K562 (cell line): ENCODE measurements around the gene IL34. TPM values are rescaled to one million over a fixed set of nuclear protein-coding genes. Genes with fewer than 3 reads are reported as not detected.

Source experiments
- BRD9 ChIP-seq: fragments of 450-650 bp; IDR thresholded peaks from 2 replicates; pipeline ENCODE4 v1.6.1; 2018; ENCODE audit warnings: low read depth; ENCODE audit not compliant: partially characterized antibody
- FOXP1 ChIP-seq: sonication (generic); formaldehyde crosslinking; IDR thresholded peaks from 2 replicates; pipeline ENCODE4 v1.8.0; 2022; ENCODE audit warnings: mild to moderate bottlenecking, missing genetic modification reagents
- ILF3 ChIP-seq: fragments of 450-650 bp; IDR thresholded peaks from 2 replicates; pipeline ENCODE4 v1.6.1; 2018; ENCODE audit warnings: antibody characterized with exemption, mild to moderate bottlenecking, moderate library complexity, borderline replicate concordance
- LEF1 ChIP-seq: fragments of 450-650 bp; IDR thresholded peaks from 2 replicates; pipeline ENCODE4 v1.6.1; 2016; ENCODE audit warnings: mild to moderate bottlenecking
- MAFF ChIP-seq: IDR thresholded peaks from 2 replicates; pipeline ENCODE4 v1.6.1; 2012; ENCODE audit warnings: low read length, improper control_type of control experiment
- NEUROD1 ChIP-seq: fragments of 150-350 bp; IDR thresholded peaks from 2 replicates; pipeline ENCODE4 v1.6.1; 2014; ENCODE audit warnings: borderline replicate concordance, low read length, low read depth; ENCODE audit not compliant: partially characterized antibody
- NONO ChIP-seq, 2 experiments: fragments of 200-400 bp in 1 of 2; fragments of 450-650 bp in 1 of 2; formaldehyde crosslinking in 1 of 2; IDR thresholded peaks; 2 replicates each; pipeline ENCODE4 v1.6.1; 2017; ENCODE audit warnings: low read depth in 2 of 2, mild to moderate bottlenecking in 2 of 2, moderate library complexity in 2 of 2, low read length in 1 of 2
- POLR2H ChIP-seq: IDR thresholded peaks from 2 replicates; pipeline ENCODE4 v1.6.1; 2016; ENCODE audit warnings: missing genetic modification characterization, low read depth, mild to moderate bottlenecking, control low read depth, missing compliant biosample characterization, moderate library complexity
- PRDM10 ChIP-seq: fragments of 450-650 bp; IDR thresholded peaks from 2 replicates; pipeline ENCODE4 v1.6.1; 2018; ENCODE audit not compliant: partially characterized antibody
- RBM17 ChIP-seq: fragments of 200-400 bp; formaldehyde crosslinking; IDR thresholded peaks from 2 replicates; pipeline ENCODE4 v1.6.1; 2017; ENCODE audit warnings: low read depth, mild to moderate bottlenecking, low read length, borderline replicate concordance
- RNF2 ChIP-seq: sonication (generic); IDR thresholded peaks from 2 replicates; pipeline ENCODE4 v1.6.1; 2016
- USF1 ChIP-seq: sonication (generic); formaldehyde crosslinking; IDR thresholded peaks from 2 replicates; pipeline ENCODE4 v1.9.0; 2022; ENCODE audit warnings: mild to moderate bottlenecking, missing genetic modification reagents
- WHSC1 ChIP-seq: IDR thresholded peaks from one replicate; pipeline ENCODE4 v1.6.1; 2012; ENCODE audit warnings: low read length, control low read depth, inconsistent platforms
- YY1 ChIP-seq, 3 experiments: IDR thresholded peaks; 2 replicates each; pipeline ENCODE4 v1.6.1; 2011; ENCODE audit warnings: low read length in 2 of 3, mild to moderate bottlenecking in 2 of 3, moderate library complexity in 2 of 3, borderline replicate concordance in 1 of 3, control low read depth in 1 of 3, low read depth in 1 of 3; ENCODE audit not compliant: insufficient read depth in 3 of 3, insufficient replicate concordance in 2 of 3, control insufficient read depth in 1 of 3, insufficient read length in 1 of 3; ENCODE audit errors: extremely low read depth in 1 of 3
- ZKSCAN1 ChIP-seq: fragments of 150-350 bp; IDR thresholded peaks from 2 replicates; pipeline ENCODE4 v1.6.1; 2016; ENCODE audit warnings: low read depth, low read length
- ZNF431 ChIP-seq: sonication (generic); formaldehyde crosslinking; IDR thresholded peaks from 2 replicates; pipeline ENCODE4 v1.8.0; 2022; ENCODE audit warnings: mild to moderate bottlenecking, missing genetic modification reagents
- ZNF445 ChIP-seq: fragments of 250-450 bp; sonication (Bioruptor Pico); IDR thresholded peaks from 2 replicates; pipeline ENCODE4 v1.4.0; 2020; ENCODE audit warnings: low read depth, mild to moderate bottlenecking, moderate library complexity
- ZNF780A ChIP-seq: fragments of 250-450 bp; sonication (Bioruptor Pico); IDR thresholded peaks from 2 replicates; pipeline ENCODE4 v1.5.0; 2021; ENCODE audit warnings: mild to moderate bottlenecking
- ZNF830 ChIP-seq: fragments of 250-450 bp; sonication (Bioruptor Pico); IDR thresholded peaks from 2 replicates; pipeline ENCODE4 v1.5.0; 2021; ENCODE audit warnings: mild to moderate bottlenecking
- polyA plus RNA-seq, 8 experiments: library from polyadenylated mRNA; depleted of rRNA in 4 of 8; stranded (reverse) in 5 of 8; unstranded in 3 of 8; fragments of >200 nt; fragmentation: Nextera tagmentation in 2 of 8; fragmentation: Illumina TruSeq in 1 of 8; extraction: Ambion mirVana in 2 of 8; extraction: Trizol in 1 of 8; gene quantifications; 2 replicates each; pipeline versions ENCODE4 v1.2.1 to v1.2.3, GENCODE V29; 2011 to 2014; ENCODE audit warnings: inconsistent platforms in 1 of 8, missing spikeins in 1 of 8
- total RNA-seq, 7 experiments: library from RNA; depleted of rRNA in 6 of 7; stranded (reverse); fragments of >200 nt in 6 of 7; fragmentation: Illumina TruSeq in 2 of 7; extraction: Trizol in 2 of 7; gene quantifications; 2 replicates each; pipeline versions ENCODE4 v1.2.1 to v1.2.3, GENCODE V29; 2011 to 2021; ENCODE audit warnings: low replicate concordance in 1 of 7
- TF ChIP-seq, protein P1 (sequence below): fragments of 200-800 bp; sonication (Bioruptor generic); IDR thresholded peaks from 2 replicates; pipeline ENCODE4 v1.6.1; 2017; ENCODE audit warnings: missing genetic modification characterization, missing compliant biosample characterization

The IL34 gene
- total and polyA plus RNA-seq, 9 of the 15 experiments (the other 6 are each of a cell fraction or from before 2014, with no cell fraction given): 0.07 to 0.18 (median 0.10) TPM; not detected in 6

GRCh38 chr16:70695331-70696070 is 49.1 kb downstream of the IL34 start (continued):
- TF ChIP-seq PRDM10 (peak; percentile 88), POLR2H (tag) (no peak), NEUROD1 (peak; percentile 90), FOXP1 (CRISPR knock-in tag) (peak; percentile 73; the same call in 1 of the 2 replicates), YY1 (IDR thresholded peaks at IDR 0.05; ENCODE audit: borderline replicate concordance in 1 of 3, control insufficient read depth in 1 of 3, extremely low read depth in 1 of 3, insufficient read depth in 3 of 3, insufficient read length in 1 of 3, insufficient replicate concordance in 2 of 3, low read depth in 1 of 3, low read length in 2 of 3) (peak in 2 of 3 experiments; percentile 4 to 57), ZNF445 (CRISPR knock-in tag) (peak; percentile 50; the same call in 1 of the 2 replicates), ZNF431 (CRISPR knock-in tag) (no peak; the same call in 1 of the 2 replicates), MAFF (no peak), LEF1 (peak; percentile 90), USF1 (CRISPR knock-in tag) (peak; percentile 29; the same call in 1 of the 2 replicates), ZKSCAN1 (peak; percentile 73; the same call in 1 of the 2 replicates), RNF2 (peak; percentile 87), ZNF830 (CRISPR knock-in tag) (no peak), WHSC1 (no peak), BRD9 (peak; percentile 19), NONO (IDR thresholded peaks at IDR 0.05; ENCODE audit: low read depth in 2 of 2, low read length in 1 of 2) (peak in 1 of 2 experiments; percentile 79; a peak in 1 of 4 replicates), RBM17 (no peak), ILF3 (no peak), ZNF780A (CRISPR knock-in tag) (no peak)
- TF ChIP-seq, protein P1, sequence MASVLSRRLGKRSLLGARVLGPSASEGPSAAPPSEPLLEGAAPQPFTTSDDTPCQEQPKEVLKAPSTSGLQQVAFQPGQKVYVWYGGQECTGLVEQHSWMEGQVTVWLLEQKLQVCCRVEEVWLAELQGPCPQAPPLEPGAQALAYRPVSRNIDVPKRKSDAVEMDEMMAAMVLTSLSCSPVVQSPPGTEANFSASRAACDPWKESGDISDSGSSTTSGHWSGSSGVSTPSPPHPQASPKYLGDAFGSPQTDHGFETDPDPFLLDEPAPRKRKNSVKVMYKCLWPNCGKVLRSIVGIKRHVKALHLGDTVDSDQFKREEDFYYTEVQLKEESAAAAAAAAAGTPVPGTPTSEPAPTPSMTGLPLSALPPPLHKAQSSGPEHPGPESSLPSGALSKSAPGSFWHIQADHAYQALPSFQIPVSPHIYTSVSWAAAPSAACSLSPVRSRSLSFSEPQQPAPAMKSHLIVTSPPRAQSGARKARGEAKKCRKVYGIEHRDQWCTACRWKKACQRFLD (CRISPR knock-in tag): peak; percentile 87
